Anterior cingulate cortex (tissue), 58 donors: Measurements from ENCODE around the gene PON3.

Experiments
- DNase-seq, 58 donors: peaks; one replicate each; lab custom pipeline; 2025; lab: John Stamatoyannopoulos, UW

Gene PON3

GRCh38 chr7:95365151-95365550 is 31.0 kb downstream of the PON3 start:
- DNase-seq = no peak

GRCh38 chr7:95357623-95358022 is 38.6 kb downstream of the PON3 start:
- DNase-seq = no peak

- DNase-seq = no peak
These were observed 53.4 kb downstream of the PON3 start for GRCh38 chr7:95342642-95343307.

GRCh38 chr7:95342029-95342428 is 54.1 kb downstream of the PON3 start:
- no peak for DNase-seq

- DNase-seq = no peak
These were observed 55.7 kb downstream of the PON3 start for GRCh38 chr7:95340491-95340890.

- DNase-seq = no peak
These were observed 57.3 kb downstream of the PON3 start for GRCh38 chr7:95338832-95339231.

GRCh38 chr7:95335093-95335492 is 61.1 kb downstream of the PON3 start:
- DNase-seq = no peak

- no peak for DNase-seq
These were observed 61.7 kb downstream of the PON3 start for GRCh38 chr7:95334447-95334846.

GRCh38 chr7:95330961-95331337 is 65.2 kb downstream of the PON3 start:
- no peak for DNase-seq

GRCh38 chr7:95330204-95330960 is 65.8 kb downstream of the PON3 start:
- DNase-seq = peak in 3 of 58 donors; percentile 2 to 21 (median 19)

- no peak for DNase-seq
These were observed 68.8 kb downstream of the PON3 start for GRCh38 chr7:95327356-95327755.

GRCh38 chr7:95324431-95324830 is 71.7 kb downstream of the PON3 start, which contains the start of gene PON1:
Gene PON1, minus strand, starts transcription at chr7:95324532. Its CDS starts 57 bp downstream, at chr7:95324475.
- DNase-seq = no peak

- DNase-seq = no peak
These were observed 72.6 kb downstream of the PON3 start for GRCh38 chr7:95323410-95324129.

- no peak for DNase-seq
These were observed 73.3 kb downstream of the PON3 start for GRCh38 chr7:95322854-95323253.

- DNase-seq = no peak
These were observed 73.8 kb downstream of the PON3 start for GRCh38 chr7:95322396-95322795.

- DNase-seq = no peak
These were observed 74.5 kb downstream of the PON3 start for GRCh38 chr7:95321720-95322119.

- DNase-seq = no peak
These were observed 75.5 kb downstream of the PON3 start for GRCh38 chr7:95320651-95321050.

- DNase-seq = no peak
These were observed 76.6 kb downstream of the PON3 start for GRCh38 chr7:95319570-95319969.

- no peak for DNase-seq
These were observed 77.6 kb downstream of the PON3 start for GRCh38 chr7:95318501-95319100.

- no peak for DNase-seq
These were observed 78.2 kb downstream of the PON3 start for GRCh38 chr7:95317966-95318365.

- DNase-seq = no peak
These were observed 78.6 kb downstream of the PON3 start for GRCh38 chr7:95317546-95317945.
